Chondrocyte (in vitro differentiated cells): ENCODE measurements around the gene COL25A1. TPM values are rescaled to one million over a fixed set of nuclear protein-coding genes. Genes with fewer than 3 reads are reported as not detected.

ENCODE experiments used
- DNase-seq: peaks from one replicate; pipeline ENCODE4 v3.0.0; 2021; ENCODE audit warnings: mixed read lengths, low spot score
- H3K27ac Mint-ChIP-seq: one replicate; pipeline ENCODE4 v1.8.0; 2021; ENCODE audit warnings: mild to moderate bottlenecking, moderate library complexity, mixed read lengths; ENCODE audit not compliant: unreplicated experiment
- H3K27me3 Mint-ChIP-seq: 2 replicates; pipeline ENCODE4 v1.8.0; 2021; ENCODE audit warnings: low read depth, mixed read lengths
- H3K36me3 Mint-ChIP-seq: 2 replicates; pipeline ENCODE4 v1.8.0; 2021; ENCODE audit warnings: low read depth, mixed read lengths
- H3K4me1 Mint-ChIP-seq: 2 replicates; pipeline ENCODE4 v1.8.0; 2021; ENCODE audit warnings: low read depth, mild to moderate bottlenecking, mixed read lengths
- H3K4me3 Mint-ChIP-seq: one replicate; pipeline ENCODE4 v1.8.0; 2021; ENCODE audit warnings: mild to moderate bottlenecking, moderate library complexity, mixed read lengths; ENCODE audit not compliant: unreplicated experiment
- H3K9me3 Mint-ChIP-seq: 2 replicates; pipeline ENCODE4 v1.8.0; 2021; ENCODE audit warnings: low read depth, mixed read lengths
- CTCF ChIP-seq: fragments of 200-600 bp; sonication (generic); IDR thresholded peaks from 2 replicates; pipeline ENCODE4 v1.5.0; 2021; ENCODE audit warnings: antibody characterized with exemption, mild to moderate bottlenecking, moderate library complexity
- total RNA-seq: library from RNA; stranded (reverse); gene quantifications from 3 replicates; pipeline ENCODE4 v1.2.1, GENCODE V29; 2021

COL25A1 gene
- total RNA-seq, 1 donor from 2014 or later, result 0.45 TPM

DNA sequence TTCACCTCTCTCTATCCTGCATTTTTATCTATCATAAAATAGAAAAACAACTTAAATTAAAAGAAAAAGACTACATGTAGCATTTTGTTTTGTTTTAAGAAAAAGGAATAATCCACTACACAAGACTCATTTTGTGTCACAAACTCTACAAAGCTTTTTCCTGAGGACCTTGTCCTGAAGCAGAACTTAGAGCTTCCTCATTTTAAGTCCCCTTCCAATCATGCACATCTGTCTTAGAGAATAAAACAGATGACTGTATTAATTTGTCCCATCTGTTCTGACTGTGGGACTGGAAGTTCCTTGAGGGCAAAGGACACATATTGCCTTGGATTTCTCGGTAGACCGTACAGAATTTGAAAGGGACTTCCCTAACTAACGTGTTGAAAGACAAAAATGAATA lies 218.5 kb downstream of the COL25A1 start:
- Mint-ChIP-seq H3K9me3 (no peaks in the 10 kb centered on the region), H3K36me3 (no peaks in the 10 kb centered on the region), H3K4me1 (peaks cover 11% of the 10 kb centered on the region), H3K27me3 (no peaks in the 10 kb centered on the region), H3K27ac (no peak overlapping the region), H3K4me3 (no peak overlapping the region)
- DNase-seq, result no peak
- no peak for TF ChIP-seq CTCF

GRCh38 chr4:109079731-109080130 lies 222.7 kb downstream of the COL25A1 start:
- Mint-ChIP-seq H3K9me3 (no peaks in the 10 kb centered on the region), H3K4me3 (no peak overlapping the region), H3K27me3 (no peaks in the 10 kb centered on the region), H3K36me3 (no peaks in the 10 kb centered on the region), H3K4me1 (peaks cover 36% of the 10 kb centered on the region), H3K27ac (no peak overlapping the region)
- DNase-seq, result no peak
- peak; percentile 43 for TF ChIP-seq CTCF

GRCh38 chr4:109079201-109079600 lies 223.3 kb downstream of the COL25A1 start:
- no peak for TF ChIP-seq CTCF
- peak overlapping the region; percentile 82 for H3K27ac Mint-ChIP-seq
- peaks cover 36% of the 10 kb centered on the region for H3K4me1 Mint-ChIP-seq
- H3K36me3 Mint-ChIP-seq, result no peaks in the 10 kb centered on the region
- no peak overlapping the region for H3K4me3 Mint-ChIP-seq
- no peaks in the 10 kb centered on the region for H3K27me3 Mint-ChIP-seq
- no peaks in the 10 kb centered on the region for H3K9me3 Mint-ChIP-seq
- no peak for DNase-seq

- H3K4me3 Mint-ChIP-seq, result no peak overlapping the region
- H3K4me1 Mint-ChIP-seq, result peaks cover 36% of the 10 kb centered on the region
- no peak for DNase-seq
- H3K27ac Mint-ChIP-seq, result peak overlapping the region; percentile 82
- H3K9me3 Mint-ChIP-seq, result no peaks in the 10 kb centered on the region
- H3K27me3 Mint-ChIP-seq, result no peaks in the 10 kb centered on the region
- H3K36me3 Mint-ChIP-seq, result no peaks in the 10 kb centered on the region
- no peak for TF ChIP-seq CTCF
Observed at GRCh38 chr4:109078724-109079123, 223.7 kb downstream of the COL25A1 start.

- Mint-ChIP-seq H3K9me3 (no peaks in the 10 kb centered on the region), H3K36me3 (no peaks in the 10 kb centered on the region), H3K4me1 (peaks cover 43% of the 10 kb centered on the region), H3K4me3 (no peak overlapping the region), H3K27me3 (no peaks in the 10 kb centered on the region), H3K27ac (no peak overlapping the region)
- no peak for DNase-seq
- no peak for TF ChIP-seq CTCF
Observed at GRCh38 chr4:109077505-109077904, 225.0 kb downstream of the COL25A1 start.
